Measurements from ENCODE around the gene SEMA3E. TPM values are rescaled to one million over a fixed set of nuclear protein-coding genes. Genes with fewer than 3 reads are reported as not detected.

SEMA3E gene
- total RNA-seq, 3 donors from 2014 or later (not counting 1 experiment from before 2014, with no cell fraction given): not detected

GRCh38 chr7:83614112-83614511 lies 34.8 kb downstream of the SEMA3E start:
- no peak for DNase-seq
- H3K4me1 Mint-ChIP-seq: no peaks in the 10 kb centered on the region

GRCh38 chr7:83613232-83613631 lies 35.7 kb downstream of the SEMA3E start:
- ATAC-seq (no peak), DNase-seq (no peak)
- Histone ChIP-seq H3K9me3 (ENCODE audit: control insufficient read depth, insufficient read depth, low read length) (no peaks in the 10 kb centered on the region), H3K4me1 (ENCODE audit: control insufficient read depth, insufficient read depth, low read length) (no peaks in the 10 kb centered on the region), H3K27me3 (ENCODE audit: control insufficient read depth, insufficient read depth, low read length) (no peaks in the 10 kb centered on the region), H3K4me3 (ENCODE audit: low read length) (no peak overlapping the region), H3K36me3 (ENCODE audit: control insufficient read depth, insufficient read depth, low read length) (no peaks in the 10 kb centered on the region), H3K27ac (ENCODE audit: low read length) (no peak overlapping the region)
- no peak overlapping the region for H3K27ac Mint-ChIP-seq
- no peak for TF ChIP-seq CTCF (IDR thresholded peaks at IDR 0.05)
- peaks cover 7 to 11% of the 10 kb centered on the region in 2 donors for H3K9me3 Mint-ChIP-seq
- H3K4me1 Mint-ChIP-seq: no peaks in the 10 kb centered on the region
- intact Hi-C loops (cut with micrococcal nuclease): no loop called here
- no peaks in the 10 kb centered on the region for H3K36me3 Mint-ChIP-seq
- H3K27me3 Mint-ChIP-seq (ENCODE audit: low read depth in 2 of 2): no peaks in the 10 kb centered on the region
- H3K4me3 Mint-ChIP-seq: no peak overlapping the region

More at GRCh38 chr7:83614112-83614511, 34.8 kb downstream of the SEMA3E start:
- intact Hi-C loops (cut with micrococcal nuclease): no loop called here
- Mint-ChIP-seq H3K4me3 (no peak overlapping the region), H3K36me3 (no peaks in the 10 kb centered on the region), H3K27ac (no peak overlapping the region), H3K27me3 (ENCODE audit: low read depth in 2 of 2) (no peaks in the 10 kb centered on the region), H3K9me3 (peaks cover 7 to 11% of the 10 kb centered on the region in 2 donors)
- no peaks in the 10 kb centered on the region for H3K27me3 ChIP-seq (ENCODE audit: control insufficient read depth, insufficient read depth, low read length)
- no peak overlapping the region for H3K27ac ChIP-seq (ENCODE audit: low read length)
- ATAC-seq: no peak
- H3K4me1 ChIP-seq (ENCODE audit: control insufficient read depth, insufficient read depth, low read length): no peaks in the 10 kb centered on the region
- no peaks in the 10 kb centered on the region for H3K9me3 ChIP-seq (ENCODE audit: control insufficient read depth, insufficient read depth, low read length)
- no peak for TF ChIP-seq CTCF (IDR thresholded peaks at IDR 0.05)
- no peak overlapping the region for H3K4me3 ChIP-seq (ENCODE audit: low read length)
- no peaks in the 10 kb centered on the region for H3K36me3 ChIP-seq (ENCODE audit: control insufficient read depth, insufficient read depth, low read length)
- 84% methylated on average over 3 of the region's 3 CpGs for WGBS (ENCODE audit: insufficient coverage)

- TF ChIP-seq CTCF (IDR thresholded peaks at IDR 0.05): no peak
- Histone ChIP-seq H3K27ac (ENCODE audit: low read length) (no peak overlapping the region), H3K4me3 (ENCODE audit: low read length) (no peak overlapping the region), H3K4me1 (ENCODE audit: control insufficient read depth, insufficient read depth, low read length) (no peaks in the 10 kb centered on the region), H3K9me3 (ENCODE audit: control insufficient read depth, insufficient read depth, low read length) (peaks cover 4% of the 10 kb centered on the region), H3K36me3 (ENCODE audit: control insufficient read depth, insufficient read depth, low read length) (no peaks in the 10 kb centered on the region), H3K27me3 (ENCODE audit: control insufficient read depth, insufficient read depth, low read length) (no peaks in the 10 kb centered on the region)
- ATAC-seq: no peak
- no peaks in the 10 kb centered on the region for H3K4me1 Mint-ChIP-seq
- 78% methylated on average over 1 of the region's 1 CpG for WGBS (ENCODE audit: insufficient coverage)
- peaks cover 8 to 12% of the 10 kb centered on the region in 2 donors for H3K9me3 Mint-ChIP-seq
- DNase-seq: no peak
- H3K36me3 Mint-ChIP-seq: no peaks in the 10 kb centered on the region
- H3K27me3 Mint-ChIP-seq (ENCODE audit: low read depth in 2 of 2): no peaks in the 10 kb centered on the region
- H3K27ac Mint-ChIP-seq: no peak overlapping the region
- no peak overlapping the region for H3K4me3 Mint-ChIP-seq
- intact Hi-C loops (cut with micrococcal nuclease): no loop called here
Measured at GRCh38 chr7:83611776-83612175, 37.2 kb downstream of the SEMA3E start.

GRCh38 chr7:83610649-83611304 lies 38.2 kb downstream of the SEMA3E start:
- ATAC-seq (no peak), DNase-seq (no peak)
- no peaks in the 10 kb centered on the region for H3K4me1 Mint-ChIP-seq
- no peaks in the 10 kb centered on the region for H3K27me3 ChIP-seq (ENCODE audit: control insufficient read depth, insufficient read depth, low read length)
- no peaks in the 10 kb centered on the region for H3K36me3 Mint-ChIP-seq
- H3K9me3 Mint-ChIP-seq: peaks cover 5 to 10% of the 10 kb centered on the region in 2 donors
- H3K36me3 ChIP-seq (ENCODE audit: control insufficient read depth, insufficient read depth, low read length): no peaks in the 10 kb centered on the region
- H3K27ac Mint-ChIP-seq: no peak overlapping the region
- H3K4me3 Mint-ChIP-seq: no peak overlapping the region
- H3K4me1 ChIP-seq (ENCODE audit: control insufficient read depth, insufficient read depth, low read length): no peaks in the 10 kb centered on the region
- WGBS (ENCODE audit: insufficient coverage): 62% methylated on average over 3 of the region's 4 CpGs
- no peak for TF ChIP-seq CTCF (IDR thresholded peaks at IDR 0.05)
- no peak overlapping the region for H3K4me3 ChIP-seq (ENCODE audit: low read length)
- no peak overlapping the region for H3K27ac ChIP-seq (ENCODE audit: low read length)
- H3K9me3 ChIP-seq (ENCODE audit: control insufficient read depth, insufficient read depth, low read length): peaks cover 4% of the 10 kb centered on the region
- intact Hi-C loops (cut with micrococcal nuclease): no loop called here
- H3K27me3 Mint-ChIP-seq (ENCODE audit: low read depth in 2 of 2): no peaks in the 10 kb centered on the region

Data from natural killer cell (primary cell).